Measurements from ENCODE around the gene VTI1A.

VTI1A gene

GRCh38 chr10:112446055-112446854 is 760 bp upstream of the VTI1A start:
- no peaks in the 10 kb centered on the region for H3K9me3 ChIP-seq (ENCODE audit: insufficient read depth, low read depth, low read length)
- peak overlapping the region; percentile 93 for H3K4me2 ChIP-seq (ENCODE audit: low read depth, low read length, poor library complexity, severe bottlenecking)
- H3F3A ChIP-seq (ENCODE audit: low read depth) = no peaks in the 10 kb centered on the region
- H2AFZ ChIP-seq (ENCODE audit: low read length) = peak overlapping the region; percentile 96
- peak overlapping the region; percentile 92 for H3K9ac ChIP-seq (ENCODE audit: low read depth, low read length, poor library complexity, severe bottlenecking)
- peaks cover 71% of the 10 kb centered on the region for H3K79me2 ChIP-seq (ENCODE audit: insufficient read depth, low read length)
- H3K9me2 ChIP-seq (replicated peaks; ENCODE audit: low read depth, low read length) = no peaks in the 10 kb centered on the region
- peak overlapping the region; percentile 93 for H3K4me3 ChIP-seq (ENCODE audit: low read length, poor library complexity, severe bottlenecking)
- TF ChIP-seq, protein P1, sequence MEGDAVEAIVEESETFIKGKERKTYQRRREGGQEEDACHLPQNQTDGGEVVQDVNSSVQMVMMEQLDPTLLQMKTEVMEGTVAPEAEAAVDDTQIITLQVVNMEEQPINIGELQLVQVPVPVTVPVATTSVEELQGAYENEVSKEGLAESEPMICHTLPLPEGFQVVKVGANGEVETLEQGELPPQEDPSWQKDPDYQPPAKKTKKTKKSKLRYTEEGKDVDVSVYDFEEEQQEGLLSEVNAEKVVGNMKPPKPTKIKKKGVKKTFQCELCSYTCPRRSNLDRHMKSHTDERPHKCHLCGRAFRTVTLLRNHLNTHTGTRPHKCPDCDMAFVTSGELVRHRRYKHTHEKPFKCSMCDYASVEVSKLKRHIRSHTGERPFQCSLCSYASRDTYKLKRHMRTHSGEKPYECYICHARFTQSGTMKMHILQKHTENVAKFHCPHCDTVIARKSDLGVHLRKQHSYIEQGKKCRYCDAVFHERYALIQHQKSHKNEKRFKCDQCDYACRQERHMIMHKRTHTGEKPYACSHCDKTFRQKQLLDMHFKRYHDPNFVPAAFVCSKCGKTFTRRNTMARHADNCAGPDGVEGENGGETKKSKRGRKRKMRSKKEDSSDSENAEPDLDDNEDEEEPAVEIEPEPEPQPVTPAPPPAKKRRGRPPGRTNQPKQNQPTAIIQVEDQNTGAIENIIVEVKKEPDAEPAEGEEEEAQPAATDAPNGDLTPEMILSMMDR (conservative IDR thresholded peaks at IDR 0.05; ENCODE audit: low read length) = no peak
- no peak for TF ChIP-seq EZH2phosphoT487 (IDR thresholded peaks at IDR 0.05; ENCODE audit: borderline replicate concordance)
- peaks cover 13% of the 10 kb centered on the region for H4K20me1 ChIP-seq (ENCODE audit: insufficient read depth, low read length, poor library complexity, severe bottlenecking)
- H3K36me3 ChIP-seq (ENCODE audit: insufficient read depth, low read length) = no peaks in the 10 kb centered on the region
- no peaks in the 10 kb centered on the region for H3K27me3 ChIP-seq (ENCODE audit: insufficient read depth, low read length, poor library complexity, severe bottlenecking)
- H3K4me1 ChIP-seq (ENCODE audit: insufficient read depth, low read length, poor library complexity, severe bottlenecking) = peaks cover 53% of the 10 kb centered on the region

DNA sequence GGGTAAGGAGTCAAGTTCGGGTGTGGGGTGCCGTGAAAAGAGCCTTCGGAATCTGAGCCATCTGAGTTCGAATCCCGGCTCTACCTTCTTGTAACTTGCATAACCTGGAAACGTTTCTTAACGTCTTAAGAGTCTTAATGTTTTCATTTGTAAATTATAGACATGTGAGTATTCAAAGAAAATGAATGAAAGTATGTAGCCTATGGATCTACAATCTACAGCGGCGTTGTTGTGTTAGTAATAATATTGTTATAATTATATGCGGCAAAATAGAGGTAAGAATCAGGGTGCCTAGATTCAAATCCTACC is 559 bp downstream of the VTI1A start:
- Histone ChIP-seq H3K9me3 (ENCODE audit: insufficient read depth, low read depth, low read length) (no peaks in the 10 kb centered on the region), H3K9me2 (replicated peaks; ENCODE audit: low read depth, low read length) (no peaks in the 10 kb centered on the region), H3K27me3 (ENCODE audit: insufficient read depth, low read length, poor library complexity, severe bottlenecking) (no peaks in the 10 kb centered on the region), H2AFZ (ENCODE audit: low read length) (peak overlapping the region; percentile 96), H3K4me2 (ENCODE audit: low read depth, low read length, poor library complexity, severe bottlenecking) (peak overlapping the region; percentile 93), H4K20me1 (ENCODE audit: insufficient read depth, low read length, poor library complexity, severe bottlenecking) (peaks cover 13% of the 10 kb centered on the region), H3K9ac (ENCODE audit: low read depth, low read length, poor library complexity, severe bottlenecking) (peak overlapping the region; percentile 92), H3K36me3 (ENCODE audit: insufficient read depth, low read length) (no peaks in the 10 kb centered on the region), H3F3A (ENCODE audit: low read depth) (no peaks in the 10 kb centered on the region), H3K4me1 (ENCODE audit: insufficient read depth, low read length, poor library complexity, severe bottlenecking) (peaks cover 52% of the 10 kb centered on the region), H3K79me2 (ENCODE audit: insufficient read depth, low read length) (peaks cover 79% of the 10 kb centered on the region), H3K4me3 (ENCODE audit: low read length, poor library complexity, severe bottlenecking) (peak overlapping the region; percentile 93)
- TF ChIP-seq EZH2phosphoT487 (IDR thresholded peaks at IDR 0.05; ENCODE audit: borderline replicate concordance) = no peak
- TF ChIP-seq, protein P1 (conservative IDR thresholded peaks at IDR 0.05; ENCODE audit: low read length) = no peak

DNA sequence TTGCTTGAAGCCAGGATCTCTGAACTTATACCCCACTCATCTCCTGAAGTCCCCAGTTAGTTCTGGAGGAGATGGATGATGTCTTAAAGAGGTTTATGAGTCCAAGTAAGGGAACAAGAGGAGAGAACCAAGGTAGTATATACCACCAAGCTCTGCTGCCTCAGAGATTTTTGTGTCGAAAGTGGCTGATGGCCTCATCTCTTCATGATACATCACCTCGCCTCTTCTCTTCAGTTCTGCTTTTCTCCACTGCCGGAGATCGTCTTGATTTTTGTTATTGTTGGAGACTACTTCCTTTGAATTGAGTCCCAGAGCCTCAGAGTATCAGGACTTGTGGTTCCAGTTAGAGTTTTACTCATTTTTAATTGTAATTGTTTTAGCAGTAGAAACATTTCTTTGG is 1.9 kb downstream of the VTI1A start:
- Histone ChIP-seq H4K20me1 (ENCODE audit: insufficient read depth, low read length, poor library complexity, severe bottlenecking) (peaks cover 11% of the 10 kb centered on the region), H2AFZ (ENCODE audit: low read length) (no peak overlapping the region), H3K4me1 (ENCODE audit: insufficient read depth, low read length, poor library complexity, severe bottlenecking) (peaks cover 45% of the 10 kb centered on the region), H3K4me3 (ENCODE audit: low read length, poor library complexity, severe bottlenecking) (peak overlapping the region; percentile 93), H3K27me3 (ENCODE audit: insufficient read depth, low read length, poor library complexity, severe bottlenecking) (no peaks in the 10 kb centered on the region), H3K79me2 (ENCODE audit: insufficient read depth, low read length) (peaks cover 88% of the 10 kb centered on the region), H3K9ac (ENCODE audit: low read depth, low read length, poor library complexity, severe bottlenecking) (peak overlapping the region; percentile 92), H3K4me2 (ENCODE audit: low read depth, low read length, poor library complexity, severe bottlenecking) (peak overlapping the region; percentile 93), H3K9me3 (ENCODE audit: insufficient read depth, low read depth, low read length) (no peaks in the 10 kb centered on the region), H3K9me2 (replicated peaks; ENCODE audit: low read depth, low read length) (no peaks in the 10 kb centered on the region), H3F3A (ENCODE audit: low read depth) (no peaks in the 10 kb centered on the region), H3K36me3 (ENCODE audit: insufficient read depth, low read length) (no peaks in the 10 kb centered on the region)
- TF ChIP-seq, protein P1 (conservative IDR thresholded peaks at IDR 0.05; ENCODE audit: low read length) = no peak
- TF ChIP-seq EZH2phosphoT487 (IDR thresholded peaks at IDR 0.05; ENCODE audit: borderline replicate concordance) = no peak

All from Loucy (cell line).